ENCODE measurements around the gene TRPM3. TPM values are rescaled to one million over a fixed set of nuclear protein-coding genes. Genes with fewer than 3 reads are reported as not detected.
A peak's percentile ranks its signal among the peaks of the same experiment; 100 is the strongest.

Gene TRPM3
- total RNA-seq, 4 donors from 2014 or later, result 0.07 to 0.66 TPM; not detected in 2

- Histone ChIP-seq H3K4me3 (no peak overlapping the region), H3K27me3 (no peaks in the 10 kb centered on the region), H3K27ac (peak overlapping the region in 3 of 4 donors; percentile 6 to 57 (median 51)), H3K9me3 (no peaks in the 10 kb centered on the region), H3K36me3 (no peaks in the 10 kb centered on the region), H3K4me1 (peaks cover 21 to 35% of the 10 kb centered on the region in 2 donors)
- TF ChIP-seq POLR2A (IDR thresholded peaks at IDR 0.05), result no peak
- TF ChIP-seq, protein P1, sequence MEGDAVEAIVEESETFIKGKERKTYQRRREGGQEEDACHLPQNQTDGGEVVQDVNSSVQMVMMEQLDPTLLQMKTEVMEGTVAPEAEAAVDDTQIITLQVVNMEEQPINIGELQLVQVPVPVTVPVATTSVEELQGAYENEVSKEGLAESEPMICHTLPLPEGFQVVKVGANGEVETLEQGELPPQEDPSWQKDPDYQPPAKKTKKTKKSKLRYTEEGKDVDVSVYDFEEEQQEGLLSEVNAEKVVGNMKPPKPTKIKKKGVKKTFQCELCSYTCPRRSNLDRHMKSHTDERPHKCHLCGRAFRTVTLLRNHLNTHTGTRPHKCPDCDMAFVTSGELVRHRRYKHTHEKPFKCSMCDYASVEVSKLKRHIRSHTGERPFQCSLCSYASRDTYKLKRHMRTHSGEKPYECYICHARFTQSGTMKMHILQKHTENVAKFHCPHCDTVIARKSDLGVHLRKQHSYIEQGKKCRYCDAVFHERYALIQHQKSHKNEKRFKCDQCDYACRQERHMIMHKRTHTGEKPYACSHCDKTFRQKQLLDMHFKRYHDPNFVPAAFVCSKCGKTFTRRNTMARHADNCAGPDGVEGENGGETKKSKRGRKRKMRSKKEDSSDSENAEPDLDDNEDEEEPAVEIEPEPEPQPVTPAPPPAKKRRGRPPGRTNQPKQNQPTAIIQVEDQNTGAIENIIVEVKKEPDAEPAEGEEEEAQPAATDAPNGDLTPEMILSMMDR (IDR thresholded peaks at IDR 0.05 in 4 of 5, conservative IDR thresholded peaks at IDR 0.05 in 1 of 5), result no peak
- in situ Hi-C loops (cut with MboI; ENCODE audit: low sequenced_read_pairs in 4 of 4) (loop anchor here in 1 of 4 donors (10.0 kb wide), 1 partner anchor 80 kb away; no protein-coding TSS in a partner anchor), intact Hi-C loops (cut with DNase I; ENCODE audit: low total_unique reads) (loop anchor here (5.0 kb wide), 2 partner anchors 148 to 243 kb away; no protein-coding TSS in a partner anchor)
- ATAC-seq (no peak), DNase-seq (no peak)
Measured at GRCh38 chr9:70504834-70505233, 616.6 kb downstream of the TRPM3 start.

GRCh38 chr9:70502690-70503089 is 618.7 kb downstream of the TRPM3 start:
- peak overlapping the region in 3 of 4 donors; percentile 27 to 29 (median 27) for H3K27ac ChIP-seq
- H3K4me1 ChIP-seq, result peaks cover 21 to 35% of the 10 kb centered on the region in 2 donors
- H3K27me3 ChIP-seq, result no peaks in the 10 kb centered on the region
- TF ChIP-seq, protein P1 (IDR thresholded peaks at IDR 0.05 in 4 of 5, conservative IDR thresholded peaks at IDR 0.05 in 1 of 5), result no peak
- TF ChIP-seq POLR2A (IDR thresholded peaks at IDR 0.05), result no peak
- DNase-seq (no peak), ATAC-seq (no peak)
- intact Hi-C loops (cut with DNase I; ENCODE audit: low total_unique reads) (loop anchor here (5.0 kb wide), 1 partner anchor 145 kb away; no protein-coding TSS in a partner anchor), in situ Hi-C loops (cut with MboI; ENCODE audit: low sequenced_read_pairs in 4 of 4) (loop anchor here in 1 of 4 donors (10.0 kb wide), 1 partner anchor 82 kb away; no protein-coding TSS in a partner anchor)
- H3K36me3 ChIP-seq, result no peaks in the 10 kb centered on the region
- no peaks in the 10 kb centered on the region for H3K9me3 ChIP-seq
- H3K4me3 ChIP-seq, result no peak overlapping the region

DNA sequence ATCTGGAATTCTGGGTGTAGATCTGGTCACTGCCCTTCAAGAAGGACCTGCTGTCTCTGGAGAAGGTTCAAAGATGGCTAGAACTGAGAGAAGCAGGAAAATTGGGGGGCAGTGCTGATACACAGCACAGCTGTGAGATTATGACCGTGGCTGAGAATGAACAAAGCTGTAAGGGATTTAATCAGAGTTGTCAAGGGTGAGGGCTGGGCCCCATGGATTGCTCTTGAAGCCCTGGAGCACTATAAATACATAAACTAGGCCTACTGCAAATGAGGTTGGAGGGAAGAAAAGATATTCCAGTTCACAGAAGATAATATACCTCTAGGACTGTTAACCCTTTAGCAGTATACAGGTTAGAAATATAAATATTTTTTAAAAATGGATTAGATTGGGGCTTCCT is 620.6 kb downstream of the TRPM3 start:
- ATAC-seq, result no peak
- H3K4me1 ChIP-seq, result peaks cover 13 to 19% of the 10 kb centered on the region in 2 donors
- H3K4me3 ChIP-seq, result no peak overlapping the region
- H3K27ac ChIP-seq, result no peak overlapping the region
- TF ChIP-seq, protein P1 (IDR thresholded peaks at IDR 0.05 in 4 of 5, conservative IDR thresholded peaks at IDR 0.05 in 1 of 5), result no peak
- TF ChIP-seq POLR2A (IDR thresholded peaks at IDR 0.05), result no peak
- no peaks in the 10 kb centered on the region for H3K27me3 ChIP-seq
- in situ Hi-C loops (cut with MboI; ENCODE audit: low sequenced_read_pairs in 4 of 4) (loop anchor here in 1 of 4 donors (10.0 kb wide), 1 partner anchor 84 kb away; no protein-coding TSS in a partner anchor), intact Hi-C loops (cut with DNase I; ENCODE audit: low total_unique reads) (loop anchor here (5.0 kb wide), 1 partner anchor 143 kb away; no protein-coding TSS in a partner anchor)
- no peak for DNase-seq
- no peaks in the 10 kb centered on the region for H3K9me3 ChIP-seq
- no peaks in the 10 kb centered on the region for H3K36me3 ChIP-seq

GRCh38 chr9:70499621-70500020 is 621.8 kb downstream of the TRPM3 start:
- H3K4me1 ChIP-seq, result peaks cover 15 to 23% of the 10 kb centered on the region in 2 donors
- in situ Hi-C loops (cut with MboI; ENCODE audit: low sequenced_read_pairs in 4 of 4) (loop anchor here in 1 of 4 donors (10.0 kb wide), 2 partner anchors 85 to 155 kb away; no protein-coding TSS in a partner anchor), intact Hi-C loops (cut with DNase I; ENCODE audit: low total_unique reads) (loop anchor here (5.0 kb wide), 1 partner anchor 142 kb away; no protein-coding TSS in a partner anchor)
- H3K9me3 ChIP-seq, result no peaks in the 10 kb centered on the region
- no peaks in the 10 kb centered on the region for H3K36me3 ChIP-seq
- TF ChIP-seq, protein P1 (IDR thresholded peaks at IDR 0.05 in 4 of 5, conservative IDR thresholded peaks at IDR 0.05 in 1 of 5), result no peak
- H3K27me3 ChIP-seq, result no peaks in the 10 kb centered on the region
- DNase-seq (no peak), ATAC-seq (no peak)
- no peak overlapping the region for H3K4me3 ChIP-seq
- no peak overlapping the region for H3K27ac ChIP-seq

Data from gastrocnemius medialis (tissue), 4 donors.